ELF-1 (cell line): ENCODE results near the gene CERS2.
"Not testable (repeated sequence)": the region's sequence is repeated elsewhere in the genome, so short reads cannot be mapped to it uniquely, and the experiment has no call there.

Experiments
- DNase-seq: peaks from one replicate; pipeline ENCODE4 v3.0.0-alpha.2; 2016; ENCODE audit warnings: low read depth, low spot score

The CERS2 gene

GRCh38 chr1:150970808-150971582 lies 3.6 kb downstream of the CERS2 start:
- peak; percentile 61 for DNase-seq

- DNase-seq: no peak
These were observed 5.0 kb downstream of the CERS2 start for GRCh38 chr1:150969626-150970025.

- no peak for DNase-seq
These were observed 6.1 kb downstream of the CERS2 start for GRCh38 chr1:150968491-150968890.

- no peak for DNase-seq
These were observed 6.7 kb downstream of the CERS2 start for GRCh38 chr1:150967936-150968335.

GRCh38 chr1:150966011-150966410 lies 8.6 kb downstream of the CERS2 start:
- no peak for DNase-seq

- DNase-seq: no peak
These were observed 9.0 kb downstream of the CERS2 start for GRCh38 chr1:150965605-150966004.

GRCh38 chr1:150964164-150964489 lies 10.5 kb downstream of the CERS2 start:
- DNase-seq: no peak

GRCh38 chr1:150963321-150964163 lies 11.1 kb downstream of the CERS2 start:
- DNase-seq: no peak

GRCh38 chr1:150961756-150962155 lies 12.9 kb downstream of the CERS2 start:
- peak; percentile 31 for DNase-seq

- no peak for DNase-seq
These were observed 14.0 kb downstream of the CERS2 start for GRCh38 chr1:150960646-150961045.

- no peak for DNase-seq
These were observed 17.0 kb downstream of the CERS2 start for GRCh38 chr1:150957666-150958065.

GRCh38 chr1:150955280-150955679 lies 19.4 kb downstream of the CERS2 start:
- DNase-seq: no peak

- DNase-seq: no peak
These were observed 19.9 kb downstream of the CERS2 start for GRCh38 chr1:150954708-150955107.

- no peak for DNase-seq
These were observed 29.8 kb downstream of the CERS2 start for GRCh38 chr1:150944856-150945255.

GRCh38 chr1:150931773-150932172 lies 42.9 kb downstream of the CERS2 start:
- DNase-seq: no peak

GRCh38 chr1:150928775-150929174 lies 45.9 kb downstream of the CERS2 start:
- not testable (repeated sequence) for DNase-seq

GRCh38 chr1:150928286-150928685 lies 46.3 kb downstream of the CERS2 start:
- no peak for DNase-seq

GRCh38 chr1:150927624-150928023 lies 47.0 kb downstream of the CERS2 start:
- no peak for DNase-seq

GRCh38 chr1:150926097-150926741 lies 48.4 kb downstream of the CERS2 start, which contains the start of gene SETDB1:
Gene SETDB1 (plus strand): TSS chr1:150926363. CDS start chr1:150927715, 1,352 bp downstream.
- peak; percentile 98 for DNase-seq

GRCh38 chr1:150925080-150925479 lies 49.6 kb downstream of the CERS2 start:
- peak; percentile 60 for DNase-seq

- peak; percentile 39 for DNase-seq
These were observed 52.1 kb downstream of the CERS2 start for GRCh38 chr1:150922519-150922975.

- DNase-seq: no peak
These were observed 57.2 kb downstream of the CERS2 start for GRCh38 chr1:150917387-150917786.
